ENCODE results near the gene ITGA2B.
A peak's percentile ranks its signal among the peaks of the same experiment; 100 is the strongest.
"Not testable (repeated sequence)": the region's sequence is repeated elsewhere in the genome, so short reads cannot be mapped to it uniquely, and the experiment has no call there.

ITGA2B gene

GRCh38 chr17:44329516-44329915 lies 59.9 kb downstream of the ITGA2B start:
- not testable (repeated sequence) for DNase-seq (ENCODE audit: low read depth)

GRCh38 chr17:44327715-44328449 lies 61.6 kb downstream of the ITGA2B start:
- no peak for DNase-seq (ENCODE audit: low read depth)

- DNase-seq (ENCODE audit: low read depth): peak; percentile 93
Measured at GRCh38 chr17:44326861-44327444, 62.5 kb downstream of the ITGA2B start.

GRCh38 chr17:44324571-44325275 lies 64.7 kb downstream of the ITGA2B start, which contains the start of gene SLC25A39:
SLC25A39 (minus strand) TSS chr17:44324823; CDS start chr17:44323562, 1,261 bp downstream.
- peak; percentile 86 for DNase-seq (ENCODE audit: low read depth)

GRCh38 chr17:44324092-44324570 lies 65.3 kb downstream of the ITGA2B start:
- no peak for DNase-seq (ENCODE audit: low read depth)

- DNase-seq (ENCODE audit: low read depth): no peak
Measured at GRCh38 chr17:44323359-44324091, 65.9 kb downstream of the ITGA2B start.

GRCh38 chr17:44322236-44322895 lies 67.1 kb downstream of the ITGA2B start:
- DNase-seq (ENCODE audit: low read depth): no peak
